HG03378 (cell line): ENCODE measurements around the gene DDX3X.
"Not testable (repeated sequence)": the region's sequence is repeated elsewhere in the genome, so short reads cannot be mapped to it uniquely, and the experiment has no call there.

Experiments
- ATAC-seq: cut with Tn5 transposase; IDR thresholded peaks from one replicate; pipeline ENCODE4 v1.9.1; 2021; ENCODE audit warnings: mild to moderate bottlenecking, moderate library complexity; ENCODE audit not compliant: unreplicated experiment

Gene DDX3X

DNA sequence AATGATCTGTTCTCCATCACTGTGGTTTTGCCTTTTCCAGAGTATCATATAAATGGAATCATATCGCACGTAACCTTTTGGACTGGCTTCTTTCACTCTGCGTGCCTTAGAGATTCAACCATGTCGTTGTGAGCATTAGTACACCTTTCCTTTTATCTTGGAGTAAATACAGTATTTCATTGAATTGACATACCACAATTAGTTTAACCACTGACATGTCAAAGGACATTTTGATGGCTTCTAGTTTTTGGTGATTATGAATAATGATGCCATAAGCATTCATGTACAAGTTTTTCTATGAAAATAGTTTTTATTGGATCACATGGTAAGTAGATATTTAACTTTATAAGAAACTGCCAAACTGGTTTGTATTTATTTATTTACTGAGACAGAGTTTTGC, 35.2 kb downstream of the DDX3X start:
- no peak for ATAC-seq

DNA sequence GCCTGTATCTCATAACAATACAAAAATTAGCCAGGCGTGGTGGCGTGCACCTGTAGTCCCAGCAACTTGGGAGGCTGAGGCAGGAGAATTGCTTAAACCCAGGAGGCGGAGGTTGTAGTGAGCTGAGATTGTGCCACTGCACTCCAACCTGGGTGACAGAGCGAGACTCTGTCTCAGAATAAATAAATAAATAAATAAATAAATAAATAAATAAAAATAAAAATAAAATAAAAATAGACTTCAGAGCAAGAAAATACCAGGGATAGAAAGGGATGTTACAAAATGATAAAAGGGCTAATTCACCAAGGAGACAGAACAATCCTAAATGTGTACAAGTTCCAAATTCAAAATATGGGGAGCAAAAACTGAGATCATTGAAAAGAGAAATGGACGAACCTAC, 37.6 kb downstream of the DDX3X start:
- not testable (repeated sequence) for ATAC-seq

DNA sequence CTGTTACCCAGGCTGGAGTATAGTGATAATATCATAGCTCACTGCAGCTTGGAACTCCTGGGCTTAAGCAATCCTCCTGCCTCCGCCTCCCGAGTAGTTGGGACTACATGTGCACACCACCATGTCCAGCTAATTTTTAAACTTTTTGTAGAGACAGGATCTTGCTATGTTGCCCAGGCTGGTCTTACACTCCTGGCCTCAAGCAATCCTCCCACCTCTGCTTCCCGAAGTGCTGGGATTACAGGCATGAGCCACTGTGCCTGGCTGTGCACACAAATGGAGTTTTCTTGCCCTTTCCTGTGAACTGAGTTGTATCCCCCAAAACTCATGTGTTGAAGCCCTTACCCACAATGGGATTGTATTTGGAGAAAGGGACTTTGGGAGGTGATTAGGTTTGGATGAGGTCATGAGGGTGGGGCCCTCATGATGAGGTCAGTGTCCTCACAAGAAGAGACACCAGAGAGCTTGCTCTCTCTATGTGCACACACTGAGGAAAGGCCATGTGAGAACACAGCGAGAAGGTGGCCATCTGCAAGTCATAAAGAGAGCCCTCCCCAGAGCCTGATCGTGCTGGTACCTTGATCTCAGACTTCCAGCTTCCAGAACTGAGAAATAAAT, 40.1 kb downstream of the DDX3X start:
- ATAC-seq, result no peak

DNA sequence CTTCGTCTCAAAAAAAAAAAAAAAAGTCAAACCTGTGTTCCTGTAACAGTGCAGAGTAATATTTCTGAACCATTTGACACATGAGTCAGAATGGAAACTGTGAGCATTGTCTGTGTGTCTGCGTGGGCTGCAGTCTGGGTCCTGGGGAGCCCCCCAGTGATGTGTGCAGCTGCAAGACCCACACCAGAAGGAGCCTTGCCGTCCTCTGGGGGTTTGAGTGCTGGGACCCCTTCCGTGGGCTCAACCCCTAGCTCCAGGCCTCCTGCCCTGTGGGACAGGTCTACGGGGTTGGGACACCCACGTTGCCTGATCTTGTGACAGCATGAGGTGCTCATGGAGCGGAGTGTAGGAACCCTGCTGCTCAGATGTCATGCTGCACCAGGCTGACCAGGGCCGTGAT, 43.7 kb downstream of the DDX3X start:
- peak; percentile 68 for ATAC-seq

DNA sequence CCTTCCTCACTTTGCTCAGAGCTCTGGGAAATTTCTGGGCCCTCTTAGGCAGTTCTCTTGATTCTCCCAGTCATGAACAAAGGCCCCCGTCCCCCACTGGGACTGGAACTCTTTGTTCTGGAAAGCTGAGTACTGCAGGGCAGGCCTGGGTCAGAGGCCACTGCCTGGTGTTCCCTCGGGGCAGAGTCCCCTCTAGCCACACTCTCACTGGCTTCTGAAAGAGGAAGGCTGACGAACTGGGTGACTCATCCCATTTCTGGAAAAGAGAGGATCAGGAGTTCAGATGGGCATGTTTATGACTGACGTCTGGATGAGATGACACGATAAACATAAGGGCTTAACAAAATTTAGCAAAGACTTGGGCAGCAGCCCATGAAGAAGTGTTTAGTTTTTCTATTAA, 47.7 kb downstream of the DDX3X start:
- no peak for ATAC-seq

DNA sequence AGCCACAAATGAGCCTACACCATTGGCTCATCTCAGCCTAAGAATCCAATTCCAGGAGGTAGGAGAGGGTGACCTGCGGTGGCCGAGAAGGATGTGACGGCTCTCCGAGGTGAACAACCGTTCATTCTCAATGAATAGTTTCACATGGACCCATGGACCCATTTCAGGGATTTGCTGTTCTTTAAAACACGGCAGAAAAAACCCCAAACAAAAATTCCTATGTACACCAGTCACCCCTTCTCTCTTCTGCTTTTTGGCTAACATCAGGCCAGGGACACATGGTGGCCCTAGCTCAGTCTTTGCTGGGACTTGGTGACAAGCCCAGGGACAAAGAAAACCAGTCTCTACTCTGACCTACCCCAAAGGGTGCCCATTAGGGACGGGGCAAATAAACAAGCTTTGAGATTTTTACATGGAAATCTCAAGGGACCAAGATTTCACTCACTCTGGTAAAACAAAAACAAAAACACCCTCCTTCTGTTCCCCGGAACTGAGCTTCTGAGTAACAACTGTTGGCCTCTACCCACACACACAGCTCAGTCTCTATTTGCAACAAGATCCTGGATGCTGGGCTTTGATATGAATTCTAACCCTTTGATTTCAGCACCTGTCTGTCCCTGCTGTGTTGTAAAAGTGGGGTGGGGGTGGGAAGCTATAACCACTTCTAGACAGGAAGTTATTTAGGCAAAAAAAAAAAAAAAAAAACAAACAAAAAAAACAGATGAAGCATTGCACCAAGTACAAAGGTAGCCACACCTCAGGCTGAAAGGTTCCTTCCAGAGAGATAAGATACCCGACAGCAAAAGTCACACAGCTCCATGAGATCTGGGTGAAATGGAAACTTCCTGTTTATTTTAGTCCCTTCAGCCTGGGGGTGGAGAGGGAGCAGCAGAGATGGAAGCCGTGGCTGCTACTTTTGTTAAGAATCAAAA, 49.0 kb downstream of the DDX3X start:
- no peak for ATAC-seq

DNA sequence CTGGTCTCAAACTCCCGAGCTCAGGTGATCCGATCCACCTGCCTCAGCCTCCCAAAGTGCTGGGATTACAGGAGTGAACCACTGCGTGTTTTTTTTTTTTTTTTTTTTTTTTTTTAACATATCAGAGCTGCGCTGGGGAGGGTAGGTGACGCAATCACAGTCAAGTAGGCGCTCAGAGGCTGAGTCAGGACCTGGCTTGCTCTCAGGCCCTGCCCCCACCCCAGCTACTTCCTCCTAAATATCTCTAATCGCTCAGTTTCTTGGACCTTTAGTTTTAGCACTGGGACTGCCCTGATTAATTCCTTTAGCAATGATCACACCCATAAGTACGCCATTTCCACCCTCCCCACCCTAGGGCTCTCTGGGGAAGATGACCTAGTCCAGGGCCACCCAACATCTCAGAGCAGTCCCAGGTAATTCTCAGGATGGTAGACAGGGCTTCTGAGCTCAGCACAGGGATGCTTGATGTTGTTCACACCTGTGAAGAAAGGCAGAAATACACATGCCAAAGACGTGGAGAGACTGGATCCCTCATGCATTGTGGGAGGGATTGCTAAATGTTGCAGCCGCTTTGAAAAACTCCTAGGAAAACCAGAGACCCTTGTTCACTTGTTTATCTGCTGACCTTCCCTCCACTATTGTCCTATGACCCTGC, 50.2 kb downstream of the DDX3X start:
- no peak for ATAC-seq

DNA sequence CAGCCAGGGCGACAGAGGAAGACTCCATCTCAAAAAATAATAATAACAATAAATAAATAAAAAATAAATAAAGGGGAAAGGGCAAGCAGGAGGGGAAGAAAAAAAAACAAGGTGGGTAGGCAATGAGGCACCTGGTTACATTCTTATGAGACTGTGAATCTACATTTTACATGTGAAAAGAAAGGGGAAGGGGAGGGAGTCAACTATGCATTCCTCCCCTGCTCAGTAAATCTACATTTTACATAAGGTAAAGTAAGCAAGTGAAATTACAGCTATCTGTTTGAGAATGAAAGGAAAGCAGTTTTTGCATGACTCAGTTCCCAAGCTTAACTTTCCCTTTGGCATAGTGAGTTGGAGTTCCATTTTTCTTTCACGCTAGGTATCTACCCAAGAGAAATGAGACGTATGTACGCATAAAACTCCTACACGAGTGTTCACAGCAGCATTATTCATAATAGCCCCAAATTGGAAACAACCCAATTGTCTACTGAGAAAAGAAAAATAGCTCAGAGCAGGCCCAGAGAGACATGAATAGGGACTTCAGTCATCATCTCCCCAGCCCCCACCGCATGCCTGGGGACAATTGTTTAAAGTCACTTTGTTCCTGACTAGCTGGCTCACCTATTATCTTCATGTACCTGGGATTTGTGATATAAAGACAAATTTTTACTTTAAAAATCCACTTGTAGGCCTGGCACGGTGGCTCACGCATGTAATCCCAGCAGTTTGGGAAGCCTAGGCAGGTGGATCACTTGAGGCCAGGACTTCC, 52.4 kb downstream of the DDX3X start:
- no peak for ATAC-seq

DNA sequence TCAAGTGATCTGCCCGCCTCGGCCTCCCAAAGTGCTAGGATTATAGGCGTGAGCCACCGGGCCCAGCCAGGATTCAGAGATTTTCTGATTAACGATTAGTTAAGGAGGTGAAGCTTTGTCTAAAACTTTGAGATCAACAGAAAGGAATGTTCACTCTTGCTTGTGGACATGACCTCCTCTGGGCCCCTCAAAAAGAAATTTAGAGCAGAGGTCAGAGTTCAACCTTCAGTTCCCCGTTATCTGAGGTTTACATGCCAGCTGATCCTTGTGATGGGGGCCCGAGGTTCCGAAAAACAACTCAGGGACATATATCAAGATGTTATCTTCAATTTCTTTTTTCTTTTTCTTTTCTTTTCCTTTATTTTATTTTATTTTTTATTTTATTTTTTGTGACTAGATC, 54.6 kb downstream of the DDX3X start:
- ATAC-seq, result no peak

DNA sequence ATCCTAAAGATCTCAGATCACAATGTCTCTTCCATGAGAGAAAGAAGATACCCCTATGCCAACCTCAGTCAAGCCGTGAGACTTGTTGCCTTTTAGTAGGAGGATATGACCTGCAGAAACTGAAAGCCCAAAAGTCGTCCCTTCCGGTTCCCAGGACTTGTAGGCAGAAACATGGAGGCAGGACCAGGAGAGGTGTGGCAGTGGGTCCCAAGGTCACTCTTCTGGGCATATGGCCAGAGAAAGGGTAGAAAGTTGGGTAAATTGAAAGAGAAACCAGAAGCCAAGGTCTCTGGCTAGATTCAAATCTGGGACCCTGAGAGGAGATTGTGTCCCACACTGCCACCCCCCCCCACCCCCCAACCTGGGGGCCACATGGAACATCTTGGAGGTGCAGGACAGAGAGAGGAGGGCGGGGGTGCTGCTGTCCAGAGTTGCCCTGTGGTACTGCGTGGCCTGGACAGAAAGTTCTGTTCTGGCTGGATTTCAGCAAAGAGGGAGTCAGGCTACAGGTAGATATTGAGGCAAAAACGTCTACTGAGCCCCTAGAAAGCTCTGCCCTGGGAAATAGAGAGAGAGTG, 55.4 kb downstream of the DDX3X start:
- ATAC-seq, result no peak

DNA sequence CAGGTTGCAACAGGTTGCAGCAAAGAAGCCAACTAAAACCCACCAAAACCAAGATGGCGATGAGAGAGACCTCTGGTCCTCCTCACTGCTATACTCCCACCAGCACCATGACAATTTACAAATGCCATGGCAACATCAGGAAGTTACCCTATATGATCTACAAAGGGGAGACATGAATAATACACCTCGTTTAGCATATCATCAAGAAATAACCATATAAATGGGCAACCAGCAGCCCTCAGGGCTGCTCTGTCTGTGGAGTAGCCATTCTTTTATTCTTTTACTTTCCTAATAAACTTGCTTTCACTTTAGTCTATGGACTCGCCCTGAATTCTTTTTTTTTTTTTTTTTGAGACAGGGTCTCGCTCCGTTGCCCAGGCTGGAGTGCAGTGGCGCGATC, 56.6 kb downstream of the DDX3X start:
- ATAC-seq, result not testable (repeated sequence)

DNA sequence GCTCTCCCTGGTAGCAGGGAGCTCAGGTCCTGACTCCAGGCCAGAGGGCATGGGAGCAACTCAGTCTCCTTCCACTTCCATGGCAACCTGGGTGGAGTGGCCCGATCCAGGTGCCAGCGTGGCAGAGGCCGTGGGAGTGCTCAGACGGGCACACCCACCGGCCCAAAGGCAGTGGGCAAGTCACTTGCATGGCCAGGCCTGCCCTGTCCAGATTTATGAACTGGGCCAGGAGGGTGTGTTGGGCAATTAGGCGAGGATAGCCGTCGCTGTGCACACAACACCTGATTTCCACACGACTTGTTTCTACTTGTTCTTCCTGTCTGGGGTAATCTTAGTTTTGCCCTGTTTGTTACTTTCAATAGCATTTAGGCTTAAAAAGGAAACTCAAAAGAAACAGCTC, 57.6 kb downstream of the DDX3X start:
- ATAC-seq, result no peak

DNA sequence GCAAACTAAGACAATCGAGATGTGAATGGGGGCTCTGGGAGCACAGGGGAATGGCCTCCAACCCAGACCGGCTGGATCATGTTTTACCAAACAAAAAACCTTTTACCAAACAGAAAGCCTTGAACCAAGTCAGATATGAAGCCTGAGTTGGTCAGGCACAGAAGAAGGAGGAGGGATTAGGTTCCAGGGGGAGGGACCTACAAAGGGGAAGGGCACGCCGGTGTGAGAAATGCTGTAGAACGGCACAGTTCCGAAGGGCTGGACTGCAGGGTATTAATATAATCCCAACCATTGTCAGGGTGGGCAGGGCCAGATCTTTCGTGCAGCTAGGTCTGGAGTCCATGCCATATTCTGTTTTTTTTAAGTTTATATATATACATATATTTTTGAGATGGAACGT, 60.3 kb downstream of the DDX3X start:
- no peak for ATAC-seq

DNA sequence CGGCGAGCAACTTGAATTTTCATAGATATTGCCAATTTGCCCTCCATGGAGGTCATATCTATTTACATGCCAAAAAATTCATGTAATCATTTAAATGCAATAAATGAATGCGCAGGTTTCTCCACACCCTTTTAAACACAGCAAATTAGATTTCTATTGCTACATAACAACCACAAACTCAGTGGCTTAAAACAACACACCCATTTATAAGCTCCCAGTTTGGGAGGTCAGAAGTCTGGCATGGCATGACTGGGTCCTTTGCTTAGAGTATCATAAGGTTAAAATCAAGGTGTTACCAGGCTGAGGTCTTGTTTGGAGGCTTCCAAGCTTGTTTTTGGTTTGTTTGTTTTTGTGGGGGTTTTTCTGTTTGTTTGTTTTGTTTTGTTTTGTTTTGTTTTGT, 63.3 kb downstream of the DDX3X start:
- no peak for ATAC-seq

DNA sequence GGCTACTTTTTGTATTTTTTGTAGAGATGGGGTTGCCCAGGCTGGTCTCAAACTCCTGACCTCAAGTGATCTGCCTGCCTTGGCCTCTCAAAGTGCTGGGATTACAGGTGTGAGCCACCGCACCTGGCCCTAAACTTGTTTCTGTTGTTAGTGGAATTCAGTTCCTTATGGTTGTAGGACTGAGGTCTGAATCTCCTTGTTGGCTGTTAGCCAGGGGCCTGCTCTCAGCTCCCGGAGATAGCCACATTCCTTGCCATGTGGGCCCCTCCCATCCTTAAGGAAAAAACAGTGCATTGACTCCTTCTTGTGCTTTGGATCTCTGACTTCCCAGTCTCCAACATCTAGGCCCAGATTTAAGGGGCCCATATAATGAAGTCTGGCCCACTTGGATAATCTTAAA, 63.8 kb downstream of the DDX3X start:
- ATAC-seq, result no peak

DNA sequence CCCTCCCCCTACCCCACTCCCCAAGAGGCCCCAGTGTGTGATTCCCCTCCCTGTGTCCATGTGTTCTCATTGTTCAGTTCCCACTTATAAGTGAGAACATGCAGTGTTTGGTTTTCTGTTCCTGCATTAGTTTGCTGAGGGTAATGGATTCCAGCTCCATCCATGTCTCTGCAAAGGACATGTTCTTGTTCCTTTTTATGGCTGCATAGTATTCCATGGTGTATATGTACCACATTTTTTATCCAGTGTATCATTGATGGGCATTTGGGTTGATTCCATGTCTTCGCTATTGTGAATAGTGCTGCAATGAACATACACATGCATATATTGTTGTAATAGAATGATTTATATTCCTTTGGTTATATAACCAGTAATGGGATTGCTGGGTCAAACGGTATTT, 68.6 kb downstream of the DDX3X start:
- not testable (repeated sequence) for ATAC-seq

DNA sequence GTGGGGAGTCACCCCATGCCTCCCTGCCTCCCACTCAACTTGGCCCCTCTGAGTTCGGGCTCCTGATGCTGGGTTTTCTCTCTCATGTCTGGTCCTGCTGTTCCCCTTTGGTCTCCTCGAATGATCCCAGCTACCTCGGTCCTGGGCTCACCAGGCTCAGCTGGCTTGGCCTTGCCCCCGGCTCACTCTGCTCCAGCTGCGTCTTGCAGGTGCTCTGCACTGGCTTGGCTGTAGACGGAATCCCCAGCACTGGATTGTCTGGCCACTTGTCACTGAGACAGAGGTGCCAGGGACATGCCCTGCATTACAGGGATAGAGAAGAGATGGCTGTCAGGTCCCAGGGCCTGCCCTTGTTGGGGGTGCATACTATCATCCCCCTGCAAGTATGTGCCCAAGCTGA, 71.6 kb downstream of the DDX3X start:
- ATAC-seq, result no peak

DNA sequence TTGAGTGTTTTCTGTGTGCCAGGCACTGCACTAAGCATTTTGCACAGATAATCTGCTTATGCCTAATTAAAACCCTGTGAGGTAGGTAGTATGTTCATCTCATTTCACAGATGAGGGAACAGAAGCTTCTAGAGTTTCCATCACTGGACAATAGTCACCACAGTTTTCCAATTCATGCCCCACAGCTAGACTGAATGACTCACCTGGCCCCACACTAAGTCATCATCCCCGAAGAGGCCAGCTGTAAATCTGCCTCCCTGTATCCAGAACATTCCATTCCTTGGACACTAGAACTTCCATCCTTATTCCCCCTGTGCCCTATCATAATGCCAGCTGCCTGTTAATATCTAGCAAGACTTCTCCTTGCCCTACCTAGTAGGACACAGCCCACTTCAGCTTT, 72.2 kb downstream of the DDX3X start:
- ATAC-seq, result no peak

DNA sequence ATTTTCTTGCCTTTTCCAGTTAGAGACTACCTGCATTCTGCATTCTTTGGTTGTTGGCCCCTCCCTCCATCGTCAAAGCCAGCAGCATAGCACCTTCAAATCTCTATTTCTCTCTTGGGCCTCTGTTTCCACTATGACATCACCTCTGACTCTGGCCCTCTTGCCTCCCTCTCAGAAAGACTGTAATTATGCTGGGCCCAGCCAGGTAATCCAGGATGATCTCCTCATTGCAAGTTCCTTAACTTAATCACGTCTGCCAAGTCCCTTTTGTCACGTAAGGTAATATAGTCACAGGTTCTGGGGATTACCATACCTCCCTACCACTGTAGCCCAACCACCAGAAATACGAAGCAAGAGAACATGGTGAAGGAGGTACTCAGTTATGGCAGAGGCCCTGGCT, 73.9 kb downstream of the DDX3X start:
- ATAC-seq, result no peak

DNA sequence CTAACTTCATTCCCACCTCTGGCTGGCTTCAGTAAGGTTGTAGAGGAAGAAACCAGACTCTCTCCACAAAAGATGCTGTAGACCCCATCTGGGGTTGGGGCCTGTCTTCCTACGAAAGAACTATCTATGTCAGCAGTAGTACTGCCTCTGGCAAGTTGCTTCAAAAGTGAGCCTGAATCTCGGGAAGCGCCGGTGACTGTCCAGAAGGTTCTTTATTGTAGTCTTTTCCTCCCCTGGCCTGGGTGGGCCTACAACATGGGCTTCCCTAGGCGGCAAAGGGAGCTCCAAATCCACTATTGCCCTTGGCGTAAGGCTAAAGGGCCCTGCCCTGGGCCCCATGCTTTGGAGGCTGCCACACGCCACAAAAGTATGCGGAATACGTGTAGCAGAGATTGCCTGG, 74.6 kb downstream of the DDX3X start:
- ATAC-seq, result no peak

DNA sequence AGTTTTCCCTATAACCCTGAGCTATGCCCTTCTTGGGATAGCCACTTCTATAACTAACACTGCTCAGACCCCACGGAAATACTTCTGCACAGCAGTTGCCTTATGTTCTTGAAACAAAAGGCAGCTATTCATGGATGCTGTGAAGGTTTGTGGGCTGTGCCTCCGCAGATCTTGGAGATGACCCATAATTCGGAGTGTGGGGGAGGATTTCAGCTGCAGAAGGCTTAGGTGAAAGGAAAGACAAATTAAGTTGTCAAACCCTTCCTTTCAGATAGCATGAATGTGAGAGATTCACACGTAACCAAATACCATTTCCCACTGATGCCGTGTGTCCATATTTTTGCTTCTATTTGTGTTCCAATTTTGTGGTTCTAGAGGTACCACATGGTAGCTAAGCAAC, 75.0 kb downstream of the DDX3X start:
- no peak for ATAC-seq
